Mammary epithelial cell (primary cell): ENCODE data around the gene CPXM1.

ENCODE experiments used
- CTCF ChIP-seq, 2 donors: IDR thresholded peaks in 1 of 2; conservative IDR thresholded peaks in 1 of 2; 2 replicates each; pipeline ENCODE4 v1.5.1; 2011 to 2012; ENCODE audit warnings: inconsistent platforms in 2 of 2, low read length in 2 of 2, mild to moderate bottlenecking in 2 of 2, control low read depth in 1 of 2, low read depth in 1 of 2; ENCODE audit not compliant: insufficient read depth in 1 of 2; ENCODE audit errors: extremely low read depth in 1 of 2
- EZH2 ChIP-seq: IDR thresholded peaks from 2 replicates; pipeline ENCODE4 v1.6.1; 2012; ENCODE audit warnings: low read length, inconsistent platforms, borderline replicate concordance

- TF ChIP-seq CTCF (conservative IDR thresholded peaks at IDR 0.05 in 1 of 2, IDR thresholded peaks at IDR 0.05 in 1 of 2; ENCODE audit: extremely low read depth in 1 of 2, insufficient read depth in 1 of 2, low read depth in 1 of 2, low read length in 2 of 2) (no peak), EZH2 (no peak)
These were observed 880 bp upstream of the CPXM1 start for GRCh38 chr20:2801286-2801728.
